Measurements from ENCODE around the gene SYT12. TPM values are rescaled to one million over a fixed set of nuclear protein-coding genes. Genes with fewer than 3 reads are reported as not detected.
A peak's percentile ranks its signal among the peaks of the same experiment; 100 is the strongest.

Gene SYT12
- total RNA-seq, 1 donor from 2014 or later, result 0.05 TPM

GRCh38 chr11:67053896-67054329, 31.0 kb downstream of the SYT12 start:
- Histone ChIP-seq H3K36me3 (no peaks in the 10 kb centered on the region), H3K9me3 (replicated peaks) (no peaks in the 10 kb centered on the region), H3K4me1 (peaks cover 51% of the 10 kb centered on the region), H3K4me3 (no peak overlapping the region), H3K27ac (replicated peaks) (peak overlapping the region; percentile 89), H3K27me3 (ENCODE audit: low read depth) (peaks cover 15% of the 10 kb centered on the region)
- intact Hi-C loops (cut with micrococcal nuclease), result no loop called here
- no peak for DNase-seq
- TF ChIP-seq CTCF (IDR thresholded peaks at IDR 0.05; ENCODE audit: borderline replicate concordance), result peak; percentile 74

- Histone ChIP-seq H3K27me3 (ENCODE audit: low read depth) (peaks cover 15% of the 10 kb centered on the region), H3K4me1 (peaks cover 56% of the 10 kb centered on the region), H3K9me3 (replicated peaks) (no peaks in the 10 kb centered on the region), H3K4me3 (no peak overlapping the region), H3K27ac (replicated peaks) (peak overlapping the region; percentile 89), H3K36me3 (no peaks in the 10 kb centered on the region)
- no peak for TF ChIP-seq CTCF (IDR thresholded peaks at IDR 0.05; ENCODE audit: borderline replicate concordance)
- DNase-seq, result no peak
- intact Hi-C loops (cut with micrococcal nuclease), result no loop called here
These were observed 31.5 kb downstream of the SYT12 start for GRCh38 chr11:67054346-67054835.

GRCh38 chr11:67054836-67055523, 32.0 kb downstream of the SYT12 start:
- DNase-seq, result peak; percentile 75
- Histone ChIP-seq H3K27me3 (ENCODE audit: low read depth) (peaks cover 15% of the 10 kb centered on the region), H3K36me3 (no peaks in the 10 kb centered on the region), H3K9me3 (replicated peaks) (no peaks in the 10 kb centered on the region), H3K27ac (replicated peaks) (peak overlapping the region; percentile 89), H3K4me1 (peaks cover 62% of the 10 kb centered on the region), H3K4me3 (peak overlapping the region; percentile 75)
- no peak for TF ChIP-seq CTCF (IDR thresholded peaks at IDR 0.05; ENCODE audit: borderline replicate concordance)
- intact Hi-C loops (cut with micrococcal nuclease), result no loop called here

- Histone ChIP-seq H3K4me1 (peaks cover 70% of the 10 kb centered on the region), H3K4me3 (peak overlapping the region; percentile 75), H3K27me3 (ENCODE audit: low read depth) (peaks cover 15% of the 10 kb centered on the region), H3K27ac (replicated peaks) (peak overlapping the region; percentile 89), H3K36me3 (no peaks in the 10 kb centered on the region), H3K9me3 (replicated peaks) (no peaks in the 10 kb centered on the region)
- TF ChIP-seq CTCF (IDR thresholded peaks at IDR 0.05; ENCODE audit: borderline replicate concordance), result no peak
- intact Hi-C loops (cut with micrococcal nuclease), result no loop called here
- no peak for DNase-seq
These were observed 32.9 kb downstream of the SYT12 start for GRCh38 chr11:67055812-67056211.

- TF ChIP-seq CTCF (IDR thresholded peaks at IDR 0.05; ENCODE audit: borderline replicate concordance), result no peak
- intact Hi-C loops (cut with micrococcal nuclease), result no loop called here
- Histone ChIP-seq H3K36me3 (no peaks in the 10 kb centered on the region), H3K4me3 (peak within 1 kb of the TSS; percentile 75), H3K27ac (replicated peaks) (peak within 1 kb of the TSS; percentile 89), H3K4me1 (peaks cover 70% of the 10 kb centered on the region), H3K27me3 (ENCODE audit: low read depth) (peaks cover 15% of the 10 kb centered on the region), H3K9me3 (replicated peaks) (no peaks in the 10 kb centered on the region)
- peak; percentile 54 for DNase-seq
These were observed 33.6 kb downstream of the SYT12 start, which contains the start of gene RHOD for GRCh38 chr11:67056267-67057204. Gene RHOD (plus strand): TSS chr11:67056847. CDS start chr11:67056903, 56 bp downstream.

All from left ventricle myocardium inferior (tissue), 1 donor.